IPS-15b (cell line): ENCODE measurements around the gene RPAP2.
"Not testable (repeated sequence)": the region's sequence is repeated elsewhere in the genome, so short reads cannot be mapped to it uniquely, and the experiment has no call there.

Experiments
- H3K27me3 ChIP-seq: one replicate; pipeline ENCODE4 v1.6.1; 2013; ENCODE audit warnings: low read length; ENCODE audit not compliant: control insufficient read depth, insufficient read depth
- H3K36me3 ChIP-seq: one replicate; pipeline ENCODE4 v1.6.1; 2013; ENCODE audit warnings: low read length; ENCODE audit not compliant: control insufficient read depth, insufficient read depth
- H3K4me1 ChIP-seq: one replicate; pipeline ENCODE4 v1.6.1; 2013; ENCODE audit warnings: mild to moderate bottlenecking, low read length; ENCODE audit not compliant: control insufficient read depth, insufficient read depth
- H3K4me3 ChIP-seq: one replicate; pipeline ENCODE4 v1.5.1; 2013; ENCODE audit warnings: low read depth, low read length
- H3K9ac ChIP-seq: one replicate; pipeline ENCODE4 v1.6.1; 2013; ENCODE audit warnings: low read depth, mild to moderate bottlenecking, low read length
- H3K9me3 ChIP-seq: one replicate; pipeline ENCODE4 v1.6.1; 2013; ENCODE audit warnings: mild to moderate bottlenecking, low read length; ENCODE audit not compliant: control insufficient read depth, insufficient read depth

The RPAP2 gene

GRCh38 chr1:92326681-92327080 is 27.8 kb downstream of the RPAP2 start:
- Histone ChIP-seq H3K9me3 (peaks cover 8% of the 10 kb centered on the region), H3K4me1 (no peaks in the 10 kb centered on the region), H3K4me3 (no peak overlapping the region), H3K9ac (no peak overlapping the region), H3K36me3 (no peaks in the 10 kb centered on the region), H3K27me3 (no peaks in the 10 kb centered on the region)

- no peaks in the 10 kb centered on the region for H3K36me3 ChIP-seq
- H3K4me1 ChIP-seq, result no peaks in the 10 kb centered on the region
- no peak overlapping the region for H3K9ac ChIP-seq
- H3K9me3 ChIP-seq, result peaks cover 8% of the 10 kb centered on the region
- H3K27me3 ChIP-seq, result no peaks in the 10 kb centered on the region
- H3K4me3 ChIP-seq, result no peak overlapping the region
These were observed 28.9 kb downstream of the RPAP2 start for GRCh38 chr1:92327794-92328193.

- H3K27me3 ChIP-seq, result no peaks in the 10 kb centered on the region
- peaks cover 8% of the 10 kb centered on the region for H3K9me3 ChIP-seq
- no peaks in the 10 kb centered on the region for H3K4me1 ChIP-seq
- H3K9ac ChIP-seq, result no peak overlapping the region
- H3K4me3 ChIP-seq, result no peak overlapping the region
- no peaks in the 10 kb centered on the region for H3K36me3 ChIP-seq
These were observed 30.7 kb downstream of the RPAP2 start for GRCh38 chr1:92329347-92330129.

GRCh38 chr1:92333668-92334067 is 34.8 kb downstream of the RPAP2 start:
- H3K9me3 ChIP-seq, result no peaks in the 10 kb centered on the region
- H3K4me1 ChIP-seq, result no peaks in the 10 kb centered on the region
- no peaks in the 10 kb centered on the region for H3K27me3 ChIP-seq
- no peak overlapping the region for H3K9ac ChIP-seq
- H3K4me3 ChIP-seq, result no peak overlapping the region
- no peaks in the 10 kb centered on the region for H3K36me3 ChIP-seq

GRCh38 chr1:92340154-92340553 is 41.3 kb downstream of the RPAP2 start:
- no peak overlapping the region for H3K4me3 ChIP-seq
- H3K9ac ChIP-seq, result no peak overlapping the region
- H3K4me1 ChIP-seq, result no peaks in the 10 kb centered on the region
- no peaks in the 10 kb centered on the region for H3K27me3 ChIP-seq
- H3K9me3 ChIP-seq, result no peaks in the 10 kb centered on the region
- no peaks in the 10 kb centered on the region for H3K36me3 ChIP-seq

GRCh38 chr1:92342401-92342800 is 43.5 kb downstream of the RPAP2 start:
- Histone ChIP-seq H3K4me3 (no peak overlapping the region), H3K36me3 (no peaks in the 10 kb centered on the region), H3K27me3 (no peaks in the 10 kb centered on the region), H3K9ac (no peak overlapping the region), H3K4me1 (no peaks in the 10 kb centered on the region), H3K9me3 (no peaks in the 10 kb centered on the region)

GRCh38 chr1:92343061-92343460 is 44.2 kb downstream of the RPAP2 start:
- no peaks in the 10 kb centered on the region for H3K27me3 ChIP-seq
- H3K9me3 ChIP-seq, result no peaks in the 10 kb centered on the region
- H3K4me3 ChIP-seq, result no peak overlapping the region
- no peaks in the 10 kb centered on the region for H3K36me3 ChIP-seq
- H3K4me1 ChIP-seq, result no peaks in the 10 kb centered on the region
- no peak overlapping the region for H3K9ac ChIP-seq

- H3K4me1 ChIP-seq, result no peaks in the 10 kb centered on the region
- H3K4me3 ChIP-seq, result no peak overlapping the region
- H3K9me3 ChIP-seq, result no peaks in the 10 kb centered on the region
- H3K9ac ChIP-seq, result no peak overlapping the region
- no peaks in the 10 kb centered on the region for H3K27me3 ChIP-seq
- no peaks in the 10 kb centered on the region for H3K36me3 ChIP-seq
These were observed 48.2 kb downstream of the RPAP2 start for GRCh38 chr1:92346866-92347640.

- H3K4me1 ChIP-seq, result no peaks in the 10 kb centered on the region
- no peak overlapping the region for H3K4me3 ChIP-seq
- no peak overlapping the region for H3K9ac ChIP-seq
- H3K36me3 ChIP-seq, result peaks cover 2% of the 10 kb centered on the region
- H3K27me3 ChIP-seq, result no peaks in the 10 kb centered on the region
- no peaks in the 10 kb centered on the region for H3K9me3 ChIP-seq
These were observed 54.0 kb downstream of the RPAP2 start for GRCh38 chr1:92352856-92353255.

- Histone ChIP-seq H3K27me3 (no peaks in the 10 kb centered on the region), H3K36me3 (peaks cover 5% of the 10 kb centered on the region)
These were observed 55.4 kb downstream of the RPAP2 start for GRCh38 chr1:92354259-92354658.

GRCh38 chr1:92356956-92357355 is 58.1 kb downstream of the RPAP2 start:
- Histone ChIP-seq H3K4me1 (no peaks in the 10 kb centered on the region), H3K4me3 (no peak overlapping the region), H3K9ac (no peak overlapping the region), H3K9me3 (no peaks in the 10 kb centered on the region), H3K27me3 (no peaks in the 10 kb centered on the region), H3K36me3 (peaks cover 5% of the 10 kb centered on the region)

More at GRCh38 chr1:92354259-92354658, 55.4 kb downstream of the RPAP2 start:
- Histone ChIP-seq H3K9ac (no peak overlapping the region), H3K9me3 (no peaks in the 10 kb centered on the region), H3K4me3 (no peak overlapping the region), H3K4me1 (no peaks in the 10 kb centered on the region)

GRCh38 chr1:92359382-92359781 is 60.5 kb downstream of the RPAP2 start:
- not testable (repeated sequence) for H3K36me3 ChIP-seq, H3K27me3 ChIP-seq, H3K9ac ChIP-seq, H3K4me3 ChIP-seq, H3K9me3 ChIP-seq, H3K4me1 ChIP-seq
